IPS DF 6.9 (cell line): ENCODE measurements around the gene PSMC5.
"Not testable (repeated sequence)": the region's sequence is repeated elsewhere in the genome, so short reads cannot be mapped to it uniquely, and the experiment has no call there.

Experiments
- DNase-seq: peaks from one replicate; pipeline ENCODE4 v3.0.0-alpha.2; 2013; ENCODE audit warnings: low read depth, low spot score
- H3K27ac ChIP-seq: one replicate; pipeline ENCODE4 v1.5.1; 2013; ENCODE audit warnings: low read length, control low read depth
- H3K27me3 ChIP-seq: 2 replicates; pipeline ENCODE4 v1.6.1; 2013; ENCODE audit warnings: mild to moderate bottlenecking, low read length; ENCODE audit not compliant: control insufficient read depth, insufficient read depth
- H3K36me3 ChIP-seq: 2 replicates; pipeline ENCODE4 v1.6.1; 2013; ENCODE audit warnings: low read length; ENCODE audit not compliant: control insufficient read depth, insufficient read depth
- H3K4me1 ChIP-seq: 2 replicates; pipeline ENCODE4 v1.6.1; 2013; ENCODE audit warnings: low read length; ENCODE audit not compliant: control insufficient read depth, insufficient read depth
- H3K4me3 ChIP-seq: 2 replicates; pipeline ENCODE4 v1.5.1; 2013; ENCODE audit warnings: mild to moderate bottlenecking, low read length
- H3K9me3 ChIP-seq: 2 replicates; pipeline ENCODE4 v1.6.1; 2013; ENCODE audit warnings: low read length, inconsistent platforms; ENCODE audit not compliant: control insufficient read depth, insufficient read depth
- WGBS: extraction: QIAGEN DNeasy Blood & Tissue Kit; methylation state at CpG from one replicate; pipeline ENCODE4 v1.1.7; 2013; ENCODE audit warnings: mixed read lengths, missing lambda C conversion rate; ENCODE audit not compliant: insufficient read length, insufficient coverage; 5-methylcytosine and 5-hydroxymethylcytosine counted together

Gene PSMC5

GRCh38 chr17:63827002-63827800 lies at the start of gene PSMC5, which contains the start of gene FTSJ3:
PSMC5 (plus strand) TSS chr17:63827431; CDS start chr17:63827491, 60 bp downstream.
FTSJ3 (minus strand) TSS chr17:63827663; CDS start chr17:63826902, 761 bp downstream.
- no peaks in the 10 kb centered on the region for H3K27me3 ChIP-seq
- no CpG with 5 or more reads among the region's 58 CpGs for WGBS
- H3K4me3 ChIP-seq, result peak within 1 kb of the TSS; percentile 89
- H3K27ac ChIP-seq, result no peak within 1 kb of the TSS
- DNase-seq, result peak; percentile 87
- no peaks in the 10 kb centered on the region for H3K9me3 ChIP-seq
- H3K4me1 ChIP-seq, result no peaks in the 10 kb centered on the region
- peaks cover 49% of the 10 kb centered on the region for H3K36me3 ChIP-seq

DNA sequence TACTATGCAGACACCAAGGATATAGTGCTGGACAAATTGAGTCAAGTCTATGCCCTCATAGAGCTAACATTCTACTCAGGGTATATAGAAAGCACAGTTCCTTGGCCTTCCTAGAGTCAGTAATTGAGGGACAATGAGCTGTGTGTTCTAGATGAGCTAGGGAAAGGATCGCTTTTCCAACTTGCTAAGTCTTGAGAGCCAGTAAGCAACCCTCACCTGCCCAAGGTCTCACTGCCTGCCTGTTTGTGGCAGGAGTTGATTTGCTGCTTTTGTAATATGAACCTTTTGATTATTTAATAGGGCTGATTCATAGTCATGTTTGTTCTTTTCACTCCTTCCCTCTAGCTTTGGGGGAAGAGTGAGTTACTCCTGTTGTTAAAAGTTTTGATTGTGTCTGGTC lies 46.7 kb upstream of the PSMC5 start:
- no CpG with 5 or more reads among the region's 1 CpG for WGBS
- Histone ChIP-seq H3K9me3 (no peaks in the 10 kb centered on the region), H3K36me3 (peaks cover 7% of the 10 kb centered on the region; the same call in 1 of the 2 replicates), H3K4me3 (no peak overlapping the region), H3K27ac (no peak overlapping the region), H3K4me1 (no peaks in the 10 kb centered on the region), H3K27me3 (no peaks in the 10 kb centered on the region)
- no peak for DNase-seq

DNA sequence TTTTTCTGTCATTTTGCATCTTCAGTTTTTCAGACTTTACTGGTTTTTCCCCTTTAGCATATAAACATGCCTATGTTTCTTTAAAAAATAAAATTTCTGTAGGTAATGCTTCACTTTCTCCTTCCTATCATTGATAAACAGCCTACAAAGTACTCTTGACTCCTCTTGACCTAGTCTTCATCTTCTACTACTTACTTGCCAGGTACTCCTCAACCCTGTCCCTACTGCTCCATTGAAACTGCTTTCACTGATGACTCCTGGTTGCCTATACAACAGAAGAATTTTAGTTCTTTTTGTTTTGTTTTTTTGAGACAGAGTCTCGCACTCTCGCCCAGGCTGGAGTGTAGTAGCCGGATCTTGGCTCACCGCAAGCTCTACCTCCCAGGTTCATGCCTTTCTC lies 46.3 kb upstream of the PSMC5 start:
- no peaks in the 10 kb centered on the region for H3K27me3 ChIP-seq
- peaks cover 7% of the 10 kb centered on the region; the same call in 1 of the 2 replicates for H3K36me3 ChIP-seq
- H3K4me3 ChIP-seq, result no peak overlapping the region
- WGBS, result no CpG with 5 or more reads among the region's 4 CpGs
- H3K4me1 ChIP-seq, result no peaks in the 10 kb centered on the region
- no peaks in the 10 kb centered on the region for H3K9me3 ChIP-seq
- H3K27ac ChIP-seq, result no peak overlapping the region
- no peak for DNase-seq

GRCh38 chr17:63783522-63783921 lies 43.7 kb upstream of the PSMC5 start:
- Histone ChIP-seq H3K4me3 (no peak overlapping the region), H3K27me3 (no peaks in the 10 kb centered on the region), H3K4me1 (no peaks in the 10 kb centered on the region), H3K9me3 (no peaks in the 10 kb centered on the region), H3K36me3 (peaks cover 7% of the 10 kb centered on the region; the same call in 1 of the 2 replicates), H3K27ac (no peak overlapping the region)
- no CpG with 5 or more reads among the region's 6 CpGs for WGBS
- no peak for DNase-seq

DNA sequence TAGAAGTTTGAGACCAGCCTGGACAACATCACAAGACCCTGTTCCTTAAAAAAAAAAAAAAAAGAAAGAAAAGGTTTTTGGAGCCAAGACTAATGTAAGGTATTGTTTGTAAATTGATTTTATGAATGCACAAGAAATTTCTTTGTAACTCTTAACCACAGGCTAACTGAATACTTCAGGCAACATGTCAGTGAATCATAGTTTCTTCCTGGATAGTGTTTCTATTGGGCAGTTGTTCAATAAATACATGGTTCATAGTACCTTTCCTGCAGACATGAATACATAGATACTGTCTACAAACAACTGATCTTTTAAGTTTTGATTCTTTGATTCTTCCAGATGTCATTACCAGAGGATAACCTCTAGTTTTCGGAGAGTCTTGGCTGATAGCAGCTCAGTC lies 41.7 kb upstream of the PSMC5 start:
- Histone ChIP-seq H3K27ac (no peak overlapping the region), H3K36me3 (peaks cover 13% of the 10 kb centered on the region; the same call in 1 of the 2 replicates)
- WGBS, result no CpG with 5 or more reads among the region's 1 CpG

GRCh38 chr17:63786117-63786516 lies 41.1 kb upstream of the PSMC5 start:
- Histone ChIP-seq H3K4me1 (no peaks in the 10 kb centered on the region), H3K9me3 (no peaks in the 10 kb centered on the region), H3K4me3 (no peak overlapping the region), H3K27me3 (no peaks in the 10 kb centered on the region), H3K27ac (no peak overlapping the region), H3K36me3 (peaks cover 16% of the 10 kb centered on the region; the same call in 1 of the 2 replicates)
- no CpG with 5 or more reads among the region's 1 CpG for WGBS
- no peak for DNase-seq

More for the DNA sequence above, 41.7 kb upstream of the PSMC5 start:
- no peak for DNase-seq
- Histone ChIP-seq H3K27me3 (no peaks in the 10 kb centered on the region), H3K9me3 (no peaks in the 10 kb centered on the region), H3K4me1 (no peaks in the 10 kb centered on the region), H3K4me3 (no peak overlapping the region)

DNA sequence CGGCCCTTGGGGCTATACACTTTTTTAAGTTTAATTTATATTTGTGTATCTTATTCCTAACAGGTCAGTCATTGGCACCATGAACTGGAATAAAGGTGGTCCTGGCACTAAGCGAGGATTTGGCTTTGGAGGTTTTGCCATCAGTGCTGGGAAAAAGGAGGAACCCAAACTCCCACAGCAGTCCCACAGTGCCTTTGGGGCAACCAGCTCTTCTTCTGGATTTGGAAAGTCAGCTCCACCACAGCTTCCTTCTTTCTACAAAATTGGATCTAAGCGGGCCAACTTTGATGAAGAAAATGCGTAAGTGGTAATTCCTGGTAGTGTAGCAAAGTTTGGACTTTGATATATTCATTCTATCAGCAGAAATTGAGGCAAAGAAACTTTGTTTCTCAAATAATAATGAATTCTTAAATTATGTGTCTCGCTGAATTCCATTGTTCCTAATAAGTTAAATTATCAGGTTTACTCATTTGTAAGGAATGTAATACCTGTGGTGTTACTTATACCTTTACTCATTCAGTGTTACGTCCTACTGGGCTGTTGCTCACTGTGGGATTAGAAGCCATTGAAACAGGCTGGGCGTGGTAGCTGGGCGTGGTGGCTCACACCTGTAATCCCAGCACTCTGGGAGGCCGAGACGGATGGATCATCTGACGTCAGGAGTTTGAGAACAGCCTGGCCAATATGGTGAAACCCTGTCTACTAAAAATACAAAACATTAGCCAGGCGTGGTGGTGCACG lies 40.1 kb upstream of the PSMC5 start:
- H3K9me3 ChIP-seq, result no peaks in the 10 kb centered on the region
- no CpG with 5 or more reads among the region's 13 CpGs for WGBS
- H3K4me3 ChIP-seq, result no peak overlapping the region
- H3K27ac ChIP-seq, result no peak overlapping the region
- H3K4me1 ChIP-seq, result no peaks in the 10 kb centered on the region
- peaks cover 16% of the 10 kb centered on the region; the same call in 1 of the 2 replicates for H3K36me3 ChIP-seq
- H3K27me3 ChIP-seq, result no peaks in the 10 kb centered on the region
- no peak for DNase-seq

DNA sequence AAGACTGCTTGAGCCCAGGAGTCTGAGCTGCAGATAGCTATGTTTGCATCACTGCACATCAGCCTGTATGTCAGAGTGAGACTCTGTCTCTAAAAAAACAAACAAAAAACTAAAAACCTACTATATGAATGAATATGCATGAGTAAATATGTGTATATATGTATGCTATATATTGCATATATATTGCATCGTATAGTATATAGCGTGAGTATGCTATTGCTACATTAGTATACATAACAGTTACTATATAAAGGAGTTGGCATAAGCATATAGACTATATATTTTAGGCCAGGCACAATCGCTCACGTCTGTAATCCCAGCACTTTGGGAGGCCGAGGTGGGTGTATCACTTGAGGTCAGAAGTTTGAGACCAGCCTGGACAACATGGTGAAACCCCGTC lies 37.2 kb upstream of the PSMC5 start:
- no CpG with 5 or more reads among the region's 6 CpGs for WGBS
- H3K27ac ChIP-seq, result no peak overlapping the region
- H3K4me3 ChIP-seq, result no peak overlapping the region
- H3K4me1 ChIP-seq, result no peaks in the 10 kb centered on the region
- DNase-seq, result no peak
- H3K9me3 ChIP-seq, result no peaks in the 10 kb centered on the region
- no peaks in the 10 kb centered on the region for H3K27me3 ChIP-seq
- H3K36me3 ChIP-seq, result peaks cover 18% of the 10 kb centered on the region; the same call in 1 of the 2 replicates

GRCh38 chr17:63792055-63792729 lies 35.0 kb upstream of the PSMC5 start:
- Histone ChIP-seq H3K36me3 (peaks cover 17% of the 10 kb centered on the region; the same call in 1 of the 2 replicates), H3K27ac (no peak overlapping the region), H3K9me3 (no peaks in the 10 kb centered on the region), H3K27me3 (no peaks in the 10 kb centered on the region), H3K4me1 (no peaks in the 10 kb centered on the region), H3K4me3 (no peak overlapping the region)
- no CpG with 5 or more reads among the region's 3 CpGs for WGBS
- no peak for DNase-seq

DNA sequence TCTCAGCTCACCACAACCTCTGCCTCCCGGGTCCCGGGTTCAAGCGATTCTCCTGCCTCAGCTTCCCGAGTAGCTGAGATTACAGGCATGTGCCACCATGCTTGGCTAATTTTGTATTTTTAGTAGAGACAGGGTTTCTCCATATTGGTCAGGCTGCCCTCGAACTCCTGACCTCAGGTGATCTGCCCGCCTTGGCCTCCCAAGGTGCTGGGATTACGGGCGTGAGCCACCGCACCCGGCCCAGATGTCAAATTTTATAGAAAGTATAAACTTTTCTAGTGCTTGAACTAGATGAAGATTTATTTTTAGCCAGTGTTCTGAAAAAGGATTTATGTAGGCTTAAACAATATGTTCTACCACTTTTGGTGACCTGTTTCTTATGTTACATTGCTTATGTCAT lies 30.9 kb upstream of the PSMC5 start:
- not testable (repeated sequence) for H3K27ac ChIP-seq, H3K9me3 ChIP-seq, H3K27me3 ChIP-seq, DNase-seq, H3K4me1 ChIP-seq, H3K4me3 ChIP-seq
- WGBS, result no CpG with 5 or more reads among the region's 10 CpGs
- H3K36me3 ChIP-seq, result peaks cover 28% of the 10 kb centered on the region; the same call in 1 of the 2 replicates
